ENCODE results near the gene UNC5C. TPM values are rescaled to one million over a fixed set of nuclear protein-coding genes. Genes with fewer than 3 reads are reported as not detected.

The UNC5C gene
- total RNA-seq, 2 experiments from 2014 or later = not detected

GRCh38 chr4:95251568-95251967 lies 297.2 kb downstream of the UNC5C start:
- ChIA-PET CTCF (no interaction called here), POLR2A (no interaction called here)
- Mint-ChIP-seq H3K4me1 (ENCODE audit: low read depth) (peaks cover 22% of the 10 kb centered on the region), H3K4me3 (no peak overlapping the region), H3K9me3 (no peaks in the 10 kb centered on the region), H3K27ac (no peak overlapping the region), H3K36me3 (no peaks in the 10 kb centered on the region), H3K27me3 (no peaks in the 10 kb centered on the region)
- intact Hi-C loops (cut with micrococcal nuclease) = no loop called here
- DNase-seq = no peak

DNA sequence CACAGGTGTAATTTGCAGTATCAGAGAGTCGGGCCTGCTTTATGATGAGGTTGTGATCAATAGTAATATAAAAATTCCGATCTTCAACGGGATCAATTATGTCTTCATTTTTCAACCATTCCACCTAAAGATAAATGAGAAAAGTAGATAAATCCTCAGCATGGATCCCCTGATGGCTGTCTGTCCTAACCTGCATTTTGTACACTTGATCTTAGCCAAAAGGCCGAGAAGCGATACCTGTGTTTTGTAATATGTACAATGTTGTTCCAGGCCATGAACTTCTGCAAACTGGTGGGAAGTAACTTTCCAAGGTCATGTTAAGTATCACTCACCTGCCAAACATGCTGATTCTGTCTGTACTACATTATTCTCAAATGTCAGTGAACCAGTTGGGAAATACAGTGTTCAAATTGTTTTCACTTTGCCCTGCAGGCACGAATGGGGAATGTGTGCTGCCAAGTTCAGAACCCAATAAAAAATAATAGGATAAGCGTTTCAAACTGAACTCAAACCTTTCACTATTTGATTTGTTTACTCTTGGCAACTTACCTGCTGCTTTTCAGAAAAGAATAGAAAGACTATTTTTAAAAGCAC lies 298.1 kb downstream of the UNC5C start:
- POLR2A ChIA-PET = interaction anchor here (1.2 kb wide), 1 partner anchor 18 kb away, joined by 5 read pairs; no protein-coding TSS in a partner anchor
- no peaks in the 10 kb centered on the region for H3K36me3 Mint-ChIP-seq

GRCh38 chr4:95249426-95250021 lies 299.2 kb downstream of the UNC5C start:
- Mint-ChIP-seq H3K27ac (peak overlapping the region; percentile 73), H3K4me3 (no peak overlapping the region), H3K36me3 (no peaks in the 10 kb centered on the region), H3K9me3 (no peaks in the 10 kb centered on the region), H3K4me1 (ENCODE audit: low read depth) (peaks cover 22% of the 10 kb centered on the region), H3K27me3 (peaks cover 1% of the 10 kb centered on the region)
- ChIA-PET CTCF (no interaction called here), POLR2A (interaction anchor here (0.5 to 1.2 kb wide), 2 partner anchors 17 to 93 kb away, joined by 3 to 5 read pairs; no protein-coding TSS in a partner anchor)
- intact Hi-C loops (cut with micrococcal nuclease) = loop anchor here (1.0 to 2.0 kb wide), 5 partner anchors 17 to 258 kb away; no protein-coding TSS in a partner anchor
- DNase-seq = no peak

More for the DNA sequence above, 298.1 kb downstream of the UNC5C start:
- intact Hi-C loops (cut with micrococcal nuclease) = no loop called here
- no peak overlapping the region for H3K4me3 Mint-ChIP-seq
- H3K27me3 Mint-ChIP-seq = no peaks in the 10 kb centered on the region
- H3K4me1 Mint-ChIP-seq (ENCODE audit: low read depth) = peaks cover 22% of the 10 kb centered on the region
- CTCF ChIA-PET = no interaction called here
- no peaks in the 10 kb centered on the region for H3K9me3 Mint-ChIP-seq
- no peak for DNase-seq
- no peak overlapping the region for H3K27ac Mint-ChIP-seq

DNA sequence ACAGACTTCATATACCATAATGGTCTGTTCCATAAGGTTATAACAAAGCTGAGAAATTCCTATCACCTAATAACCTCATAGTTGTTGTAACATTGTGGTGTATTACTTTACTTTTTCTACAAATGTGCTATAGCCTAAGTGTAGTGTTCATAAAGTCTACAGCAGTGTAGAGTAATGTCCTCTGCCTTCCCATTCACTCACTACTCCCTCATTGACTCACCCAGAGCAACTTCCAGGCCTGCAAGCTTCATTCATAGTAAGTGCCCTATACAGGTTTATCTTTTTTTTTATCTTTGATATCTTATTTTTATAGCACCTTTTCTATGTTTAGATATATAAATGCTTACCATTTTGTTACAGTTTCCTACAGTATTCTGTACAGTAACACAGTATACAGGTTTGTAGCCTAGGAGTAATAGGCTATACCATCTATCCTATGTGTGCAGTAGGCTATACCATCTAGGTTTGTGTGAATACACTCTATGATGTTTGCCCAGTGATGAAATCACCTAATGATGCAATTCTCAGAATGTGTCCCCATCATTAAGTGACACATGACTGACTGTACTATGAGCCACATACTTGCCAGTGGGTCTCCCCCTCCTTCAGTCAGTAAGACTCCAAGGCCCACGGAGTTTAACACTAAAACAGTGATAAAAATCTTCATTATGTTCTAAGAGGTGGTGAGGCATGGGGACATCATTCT lies 299.9 kb downstream of the UNC5C start:
- DNase-seq = peak; percentile 19
- H3K27ac Mint-ChIP-seq = peak overlapping the region; percentile 75
- intact Hi-C loops (cut with micrococcal nuclease) = loop anchor here (1.0 to 2.0 kb wide), 5 partner anchors 17 to 258 kb away; no protein-coding TSS in a partner anchor
- ChIA-PET CTCF (no interaction called here), POLR2A (interaction anchor here (1.2 kb wide), 1 partner anchor 16 kb away, joined by 5 read pairs; no protein-coding TSS in a partner anchor)
- H3K4me1 Mint-ChIP-seq (ENCODE audit: low read depth) = peaks cover 22% of the 10 kb centered on the region
- H3K9me3 Mint-ChIP-seq = no peaks in the 10 kb centered on the region
- H3K36me3 Mint-ChIP-seq = no peaks in the 10 kb centered on the region
- peaks cover 1% of the 10 kb centered on the region for H3K27me3 Mint-ChIP-seq
- no peak overlapping the region for H3K4me3 Mint-ChIP-seq

DNA sequence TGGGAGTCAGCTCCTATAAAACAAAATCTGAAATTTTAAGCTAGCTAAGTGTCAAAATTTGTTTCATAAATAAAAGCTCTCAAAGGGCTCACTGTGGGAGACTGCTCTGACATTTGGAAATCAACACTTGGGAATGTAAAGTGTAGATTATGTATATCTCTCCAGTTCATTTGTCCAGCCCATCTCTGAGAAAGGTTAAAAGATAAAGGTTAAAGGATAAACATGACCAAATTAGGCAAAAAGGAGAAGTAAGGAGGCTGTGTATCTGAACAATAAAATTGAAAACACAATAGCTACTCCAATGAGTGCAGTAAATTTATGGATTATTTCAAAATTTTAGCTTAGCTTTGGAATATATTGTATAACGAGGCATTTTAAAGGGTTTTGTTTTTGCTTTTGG lies 304.9 kb downstream of the UNC5C start:
- no peak overlapping the region for H3K27ac Mint-ChIP-seq
- CTCF ChIA-PET = no interaction called here
- H3K27me3 Mint-ChIP-seq = peaks cover 1% of the 10 kb centered on the region
- no peaks in the 10 kb centered on the region for H3K36me3 Mint-ChIP-seq
- H3K9me3 Mint-ChIP-seq = peaks cover 1% of the 10 kb centered on the region
- no peak for DNase-seq
- H3K4me1 Mint-ChIP-seq (ENCODE audit: low read depth) = peaks cover 8% of the 10 kb centered on the region
- POLR2A ChIA-PET = no interaction called here
- H3K4me3 Mint-ChIP-seq = no peak overlapping the region
- intact Hi-C loops (cut with micrococcal nuclease) = no loop called here

DNA sequence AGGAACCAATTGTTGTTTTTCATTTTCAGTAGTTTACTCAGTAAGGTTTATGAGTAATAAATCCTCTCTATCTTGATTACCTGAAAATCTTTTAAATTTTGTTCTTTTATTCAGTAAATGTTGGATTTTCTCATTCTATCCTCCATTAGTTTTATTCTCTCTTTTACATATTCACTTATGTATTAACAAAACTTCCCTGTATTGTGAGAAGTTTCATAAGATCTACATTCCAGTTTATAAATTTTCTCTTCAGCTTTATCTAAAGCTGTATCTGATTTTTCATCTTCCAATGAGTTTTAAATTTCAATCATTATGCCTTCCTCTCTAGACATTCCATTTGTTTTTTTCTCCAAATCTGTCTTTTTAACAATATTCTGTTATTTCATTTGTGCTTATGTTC lies 310.2 kb downstream of the UNC5C start:
- Mint-ChIP-seq H3K27ac (no peak overlapping the region), H3K4me3 (no peak overlapping the region), H3K27me3 (no peaks in the 10 kb centered on the region), H3K36me3 (no peaks in the 10 kb centered on the region), H3K4me1 (ENCODE audit: low read depth) (no peaks in the 10 kb centered on the region), H3K9me3 (peaks cover 5% of the 10 kb centered on the region)
- CTCF ChIA-PET = interaction anchor here (0.6 kb wide), 1 partner anchor 294 kb away, joined by 3 read pairs; no protein-coding TSS in a partner anchor
- intact Hi-C loops (cut with micrococcal nuclease) = no loop called here
- no peak for DNase-seq
- POLR2A ChIA-PET = no interaction called here

DNA sequence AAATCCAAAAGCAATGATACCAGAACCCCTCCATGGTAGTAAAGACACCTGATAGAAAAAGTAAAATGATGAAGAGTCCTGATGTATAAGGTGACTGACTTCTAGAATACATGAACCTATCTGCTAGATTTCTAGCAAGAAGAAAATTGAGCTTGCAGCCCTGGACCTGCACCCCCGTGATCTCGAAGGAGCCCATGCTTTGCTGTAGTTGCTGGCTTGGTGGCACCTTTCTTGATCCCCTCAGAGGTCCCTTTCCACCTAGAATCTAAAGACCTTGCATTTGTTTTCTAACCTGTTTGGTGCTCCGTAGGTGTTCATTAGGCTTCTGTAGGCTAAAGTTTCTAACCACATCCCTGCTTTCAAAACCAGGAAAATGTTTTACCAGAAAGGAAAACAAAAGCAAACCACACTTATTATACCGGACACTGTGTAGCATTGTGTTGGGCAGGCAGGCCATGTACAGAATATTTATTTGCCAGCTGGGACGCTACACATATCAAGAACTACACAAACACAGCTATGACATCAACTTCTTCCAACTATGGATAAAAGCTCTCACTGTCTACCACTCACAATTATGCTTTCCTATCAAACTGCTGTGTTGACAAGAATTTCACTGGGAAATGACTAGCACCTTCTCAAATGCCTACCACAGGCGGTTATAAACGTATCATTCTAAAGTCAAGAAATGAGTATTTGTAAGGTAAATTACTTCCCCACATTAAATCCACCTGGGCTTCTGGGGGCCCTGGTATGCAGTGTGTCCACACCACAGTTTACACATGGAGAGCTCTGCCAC lies 316.2 kb downstream of the UNC5C start:
- intact Hi-C loops (cut with micrococcal nuclease) = loop anchor here (1.0 kb wide), 1 partner anchor 17 kb away; no protein-coding TSS in a partner anchor
- H3K9me3 Mint-ChIP-seq = peaks cover 2% of the 10 kb centered on the region
- H3K27ac Mint-ChIP-seq = peak overlapping the region; percentile 20
- CTCF ChIA-PET = no interaction called here
- POLR2A ChIA-PET = interaction anchor here (1.3 kb wide), 1 partner anchor 17 kb away, joined by 5 read pairs; no protein-coding TSS in a partner anchor
- H3K36me3 Mint-ChIP-seq = no peaks in the 10 kb centered on the region
- no peaks in the 10 kb centered on the region for H3K27me3 Mint-ChIP-seq
- no peak overlapping the region for H3K4me3 Mint-ChIP-seq
- peaks cover 4% of the 10 kb centered on the region for H3K4me1 Mint-ChIP-seq (ENCODE audit: low read depth)
- DNase-seq = peak; percentile 24

- H3K9me3 Mint-ChIP-seq = peaks cover 2% of the 10 kb centered on the region
- POLR2A ChIA-PET = no interaction called here
- no peak overlapping the region for H3K4me3 Mint-ChIP-seq
- intact Hi-C loops (cut with micrococcal nuclease) = loop anchor here (1.0 kb wide), 1 partner anchor 18 kb away; no protein-coding TSS in a partner anchor
- H3K36me3 Mint-ChIP-seq = no peaks in the 10 kb centered on the region
- H3K27me3 Mint-ChIP-seq = no peaks in the 10 kb centered on the region
- CTCF ChIA-PET = no interaction called here
- no peak overlapping the region for H3K27ac Mint-ChIP-seq
- DNase-seq = no peak
- H3K4me1 Mint-ChIP-seq (ENCODE audit: low read depth) = peaks cover 4% of the 10 kb centered on the region
Observed at GRCh38 chr4:95231681-95232080, 317.1 kb downstream of the UNC5C start.

DNA sequence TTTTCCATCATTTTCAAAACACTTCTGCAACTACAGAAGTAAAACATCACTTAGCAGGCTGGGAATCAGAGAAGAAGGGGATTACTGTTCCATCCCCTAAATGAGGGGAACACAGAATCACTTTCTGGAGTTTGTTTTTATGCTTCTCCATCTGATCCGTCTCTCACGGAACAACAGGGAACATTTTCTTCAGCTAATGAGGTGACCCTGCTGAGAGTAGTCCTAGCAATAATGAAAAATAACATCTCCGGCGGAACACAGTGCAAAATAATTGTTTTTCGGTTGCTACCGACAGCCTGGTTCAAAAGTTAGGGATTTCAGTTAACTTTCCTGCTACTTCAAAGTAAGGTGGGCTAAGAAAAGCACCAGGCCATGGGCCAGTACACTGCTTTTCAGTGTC lies 322.9 kb downstream of the UNC5C start:
- Mint-ChIP-seq H3K4me3 (no peak overlapping the region), H3K27me3 (no peaks in the 10 kb centered on the region), H3K9me3 (no peaks in the 10 kb centered on the region), H3K4me1 (ENCODE audit: low read depth) (no peaks in the 10 kb centered on the region), H3K27ac (no peak overlapping the region), H3K36me3 (no peaks in the 10 kb centered on the region)
- ChIA-PET CTCF (no interaction called here), POLR2A (no interaction called here)
- DNase-seq = no peak
- intact Hi-C loops (cut with micrococcal nuclease) = no loop called here

- Mint-ChIP-seq H3K27me3 (peaks cover 2% of the 10 kb centered on the region), H3K4me3 (no peak overlapping the region), H3K9me3 (peaks cover 2% of the 10 kb centered on the region), H3K36me3 (no peaks in the 10 kb centered on the region), H3K4me1 (ENCODE audit: low read depth) (no peaks in the 10 kb centered on the region), H3K27ac (no peak overlapping the region)
- ChIA-PET POLR2A (no interaction called here), CTCF (no interaction called here)
- intact Hi-C loops (cut with micrococcal nuclease) = no loop called here
- no peak for DNase-seq
Observed at GRCh38 chr4:95224402-95224801, 324.4 kb downstream of the UNC5C start.

- ChIA-PET POLR2A (no interaction called here), CTCF (no interaction called here)
- peaks cover 2% of the 10 kb centered on the region for H3K27me3 Mint-ChIP-seq
- intact Hi-C loops (cut with micrococcal nuclease) = no loop called here
- H3K4me1 Mint-ChIP-seq (ENCODE audit: low read depth) = no peaks in the 10 kb centered on the region
- no peak for DNase-seq
- H3K27ac Mint-ChIP-seq = no peak overlapping the region
- H3K4me3 Mint-ChIP-seq = no peak overlapping the region
- H3K36me3 Mint-ChIP-seq = no peaks in the 10 kb centered on the region
- peaks cover 2% of the 10 kb centered on the region for H3K9me3 Mint-ChIP-seq
Observed at GRCh38 chr4:95220205-95221175, 328.3 kb downstream of the UNC5C start.
